Natural killer cell (primary cell): ENCODE results near the gene EPS8L2. TPM values are rescaled to one million over a fixed set of nuclear protein-coding genes. Genes with fewer than 3 reads are reported as not detected.

Source experiments
- ATAC-seq, 3 donors: fragments of 150-1000 bp in 2 of 3; fragments of 200-7000 bp in 1 of 3; cut with Tn5 transposase; 1 replicate in 1 of 3; 2 replicates in 2 of 3; pipeline ENCODE4 v1.10.0; 2021; ENCODE audit warnings: mild to moderate bottlenecking in 2 of 3, moderate library complexity in 2 of 3
- DNase-seq, 2 donors: peaks; one replicate each; pipeline versions ENCODE4 v3.0.0 to v3.0.0-alpha.2; 2013 to 2021; ENCODE audit warnings: mixed read lengths in 1 of 2
- H3K27ac ChIP-seq: one replicate; pipeline ENCODE4 v1.5.1; 2013; ENCODE audit warnings: mild to moderate bottlenecking, low read length
- H3K27me3 ChIP-seq: one replicate; pipeline ENCODE4 v1.6.1; 2013; ENCODE audit warnings: low read length; ENCODE audit not compliant: control insufficient read depth, insufficient read depth
- H3K36me3 ChIP-seq: one replicate; pipeline ENCODE4 v1.6.1; 2013; ENCODE audit warnings: low read length; ENCODE audit not compliant: control insufficient read depth, insufficient read depth
- H3K4me1 ChIP-seq: one replicate; pipeline ENCODE4 v1.6.1; 2013; ENCODE audit warnings: low read length; ENCODE audit not compliant: control insufficient read depth, insufficient read depth
- H3K4me3 ChIP-seq: one replicate; pipeline ENCODE4 v1.5.1; 2013; ENCODE audit warnings: low read length
- H3K9me3 ChIP-seq: one replicate; pipeline ENCODE4 v1.6.1; 2013; ENCODE audit warnings: low read length; ENCODE audit not compliant: control insufficient read depth, insufficient read depth
- H3K27ac Mint-ChIP-seq, 2 donors: one replicate each; pipeline ENCODE4 v1.8.0; 2022; ENCODE audit warnings: mild to moderate bottlenecking in 2 of 2, mixed read lengths in 2 of 2, moderate library complexity in 1 of 2
- H3K27me3 Mint-ChIP-seq, 2 donors: one replicate each; pipeline ENCODE4 v1.8.0; 2022; ENCODE audit warnings: low read depth in 2 of 2, mixed read lengths in 2 of 2
- H3K36me3 Mint-ChIP-seq: one replicate; pipeline ENCODE4 v1.8.0; 2022; ENCODE audit warnings: mixed read lengths
- H3K4me1 Mint-ChIP-seq, 2 donors: one replicate each; pipeline ENCODE4 v1.8.0; 2022; ENCODE audit warnings: mixed read lengths in 2 of 2
- H3K4me3 Mint-ChIP-seq: one replicate; pipeline ENCODE4 v1.8.0; 2022; ENCODE audit warnings: mild to moderate bottlenecking, moderate library complexity, mixed read lengths
- H3K9me3 Mint-ChIP-seq, 2 donors: one replicate each; pipeline ENCODE4 v1.8.0; 2022; ENCODE audit warnings: mixed read lengths in 2 of 2
- whole genome bisulfite sequencing: methylation state at CpG from one replicate; pipeline ENCODE4 v1.1.7; 2013; ENCODE audit warnings: missing lambda C conversion rate; ENCODE audit not compliant: insufficient coverage; 5-methylcytosine and 5-hydroxymethylcytosine counted together
- intact Hi-C: fragments of 100-400 bp; cut with micrococcal nuclease; formaldehyde crosslinking; loops from one replicate; pipeline ENCODE4 v1.14.2; 2022
- total RNA-seq, 4 donors: library from RNA; stranded (reverse); fragments of 120-200 nt in 1 of 4; gene quantifications; one replicate each; pipeline versions ENCODE4 v1.2.3 to v1.2.4, GENCODE V29; 2013 to 2022
- TF ChIP-seq, protein P1 (sequence below): fragments of 200-600 bp; IDR thresholded peaks from one replicate; pipeline ENCODE4 v1.8.0; 2022; ENCODE audit warnings: antibody characterized with exemption

Gene EPS8L2
- total RNA-seq, 3 donors from 2014 or later (not counting 1 experiment from before 2014, with no cell fraction given) = 6.9 to 10.9 (median 9.3) TPM

DNA sequence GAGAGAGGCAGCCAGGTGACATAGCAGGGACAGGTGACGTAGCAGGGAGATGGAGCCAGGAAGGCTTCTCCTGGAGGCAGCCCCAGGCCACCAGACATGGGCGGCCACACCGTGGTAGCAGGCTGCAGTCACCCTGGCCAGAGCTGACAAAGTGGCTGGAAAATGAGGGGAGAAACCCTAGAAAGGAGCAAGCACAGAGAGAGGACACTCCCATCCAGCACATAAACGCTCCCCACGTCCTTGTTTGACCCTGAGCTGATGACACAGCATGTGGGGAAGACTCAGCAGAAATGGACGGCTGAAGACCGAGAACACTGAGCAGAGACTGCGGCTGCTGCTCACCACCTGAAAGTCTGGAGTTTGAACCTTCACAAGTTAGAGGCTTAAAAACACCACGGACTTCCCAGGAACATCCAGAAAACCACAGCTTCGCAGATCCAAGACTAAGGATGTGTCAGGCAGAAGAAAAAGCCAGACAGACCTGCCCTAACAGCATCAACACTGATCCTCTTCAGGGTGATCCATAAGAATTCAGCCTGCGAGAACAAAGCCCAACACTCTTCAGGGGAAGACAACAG is 40.2 kb upstream of the EPS8L2 start:
- H3K4me1 Mint-ChIP-seq = peaks cover 0 to 6% of the 10 kb centered on the region in 2 donors
- Histone ChIP-seq H3K27ac (no peak overlapping the region), H3K4me1 (no peaks in the 10 kb centered on the region), H3K27me3 (no peaks in the 10 kb centered on the region), H3K36me3 (peaks cover 3% of the 10 kb centered on the region), H3K4me3 (no peak overlapping the region), H3K9me3 (no peaks in the 10 kb centered on the region)
- TF ChIP-seq, protein P1, sequence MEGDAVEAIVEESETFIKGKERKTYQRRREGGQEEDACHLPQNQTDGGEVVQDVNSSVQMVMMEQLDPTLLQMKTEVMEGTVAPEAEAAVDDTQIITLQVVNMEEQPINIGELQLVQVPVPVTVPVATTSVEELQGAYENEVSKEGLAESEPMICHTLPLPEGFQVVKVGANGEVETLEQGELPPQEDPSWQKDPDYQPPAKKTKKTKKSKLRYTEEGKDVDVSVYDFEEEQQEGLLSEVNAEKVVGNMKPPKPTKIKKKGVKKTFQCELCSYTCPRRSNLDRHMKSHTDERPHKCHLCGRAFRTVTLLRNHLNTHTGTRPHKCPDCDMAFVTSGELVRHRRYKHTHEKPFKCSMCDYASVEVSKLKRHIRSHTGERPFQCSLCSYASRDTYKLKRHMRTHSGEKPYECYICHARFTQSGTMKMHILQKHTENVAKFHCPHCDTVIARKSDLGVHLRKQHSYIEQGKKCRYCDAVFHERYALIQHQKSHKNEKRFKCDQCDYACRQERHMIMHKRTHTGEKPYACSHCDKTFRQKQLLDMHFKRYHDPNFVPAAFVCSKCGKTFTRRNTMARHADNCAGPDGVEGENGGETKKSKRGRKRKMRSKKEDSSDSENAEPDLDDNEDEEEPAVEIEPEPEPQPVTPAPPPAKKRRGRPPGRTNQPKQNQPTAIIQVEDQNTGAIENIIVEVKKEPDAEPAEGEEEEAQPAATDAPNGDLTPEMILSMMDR = no peak
- WGBS = 64% methylated on average over 11 of the region's 11 CpGs
- H3K4me3 Mint-ChIP-seq = no peak overlapping the region
- H3K27me3 Mint-ChIP-seq = no peaks in the 10 kb centered on the region
- intact Hi-C loops = no loop called here
- H3K27ac Mint-ChIP-seq = no peak overlapping the region
- DNase-seq (no peak), ATAC-seq (no peak)
- H3K36me3 Mint-ChIP-seq = no peaks in the 10 kb centered on the region
- no peaks in the 10 kb centered on the region for H3K9me3 Mint-ChIP-seq

DNA sequence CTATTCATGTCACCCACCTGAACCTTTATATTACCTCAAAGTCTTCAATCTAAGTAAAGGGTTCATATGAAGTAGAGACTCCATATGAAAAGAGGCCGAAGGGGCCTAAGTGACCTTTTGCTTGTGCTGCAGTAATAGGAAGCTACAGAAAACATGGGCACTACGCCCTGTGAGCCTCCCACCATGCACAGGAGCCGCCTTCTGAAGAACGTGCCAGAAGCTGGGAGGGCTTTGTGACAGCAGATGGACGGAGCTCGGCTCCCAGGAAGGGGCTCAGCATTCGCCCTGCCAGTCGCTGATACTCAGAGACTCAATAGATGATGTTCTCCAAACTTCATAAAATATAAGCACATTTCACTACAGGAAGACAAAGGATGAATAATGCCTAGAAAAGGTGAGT is 32.2 kb upstream of the EPS8L2 start:
- TF ChIP-seq, protein P1 = no peak
- H3K9me3 Mint-ChIP-seq = no peaks in the 10 kb centered on the region
- no peak overlapping the region for H3K4me3 Mint-ChIP-seq
- peak overlapping the region in 1 of 2 donors; percentile 60 for H3K27ac Mint-ChIP-seq
- H3K9me3 ChIP-seq = no peaks in the 10 kb centered on the region
- peaks cover 32% of the 10 kb centered on the region for H3K36me3 ChIP-seq
- intact Hi-C loops = no loop called here
- no peaks in the 10 kb centered on the region for H3K4me1 ChIP-seq
- H3K4me3 ChIP-seq = no peak overlapping the region
- no peaks in the 10 kb centered on the region for H3K4me1 Mint-ChIP-seq
- no peak for ATAC-seq
- H3K27me3 ChIP-seq = no peaks in the 10 kb centered on the region
- peaks cover 14% of the 10 kb centered on the region for H3K36me3 Mint-ChIP-seq
- H3K27me3 Mint-ChIP-seq = no peaks in the 10 kb centered on the region
- 93% methylated on average over 8 of the region's 8 CpGs for WGBS
- DNase-seq = no peak
- H3K27ac ChIP-seq = no peak overlapping the region

DNA sequence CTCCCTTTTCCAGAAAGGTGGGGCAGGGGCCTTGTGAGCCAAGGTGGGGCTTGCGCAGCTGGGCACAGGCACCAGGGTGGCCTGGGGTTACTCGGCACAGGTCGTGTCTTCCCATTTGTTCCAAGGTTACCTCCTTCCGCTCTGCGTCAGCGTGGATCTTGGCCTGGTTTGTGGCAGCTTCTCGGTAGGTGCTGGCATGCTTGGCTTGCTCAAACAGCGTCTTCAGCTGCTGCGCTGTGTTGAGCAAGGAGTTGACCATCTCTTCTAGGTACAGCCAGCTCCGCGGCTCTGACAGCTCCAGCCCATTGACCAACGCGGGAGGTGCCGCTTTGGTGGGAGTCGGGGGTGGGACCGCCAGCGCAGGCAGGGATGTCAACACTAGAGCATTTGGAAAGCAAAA is 31.6 kb upstream of the EPS8L2 start:
- no peaks in the 10 kb centered on the region for H3K4me1 Mint-ChIP-seq
- TF ChIP-seq, protein P1 = no peak
- H3K36me3 Mint-ChIP-seq = peaks cover 14% of the 10 kb centered on the region
- H3K4me3 Mint-ChIP-seq = no peak overlapping the region
- H3K9me3 Mint-ChIP-seq = no peaks in the 10 kb centered on the region
- no peaks in the 10 kb centered on the region for H3K27me3 Mint-ChIP-seq
- Histone ChIP-seq H3K36me3 (peaks cover 33% of the 10 kb centered on the region), H3K4me1 (no peaks in the 10 kb centered on the region), H3K9me3 (no peaks in the 10 kb centered on the region), H3K27ac (no peak overlapping the region), H3K27me3 (no peaks in the 10 kb centered on the region), H3K4me3 (no peak overlapping the region)
- no peak overlapping the region for H3K27ac Mint-ChIP-seq
- intact Hi-C loops = no loop called here
- DNase-seq (no peak), ATAC-seq (no peak)
- 94% methylated on average over 17 of the region's 17 CpGs for WGBS

DNA sequence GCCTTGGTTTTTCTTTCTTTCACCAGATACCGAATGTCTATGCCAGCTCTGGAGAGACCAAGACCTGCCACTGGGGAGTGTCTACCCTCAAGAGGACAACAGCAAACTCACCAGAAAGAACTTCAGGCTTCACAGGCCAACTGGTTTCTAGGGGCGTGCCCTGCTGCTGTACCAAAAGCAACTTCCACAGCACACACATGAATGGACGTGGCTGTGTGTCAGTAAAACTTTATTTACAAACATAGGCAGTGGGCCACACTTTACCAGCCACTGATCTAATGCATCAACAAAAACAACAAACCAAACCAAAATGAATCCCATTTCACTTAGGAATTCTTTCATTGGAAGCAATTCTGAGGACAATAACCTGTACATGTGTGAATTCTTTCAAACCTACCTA is 27.7 kb upstream of the EPS8L2 start:
- no peak overlapping the region for H3K4me3 ChIP-seq
- no peak overlapping the region for H3K4me3 Mint-ChIP-seq
- intact Hi-C loops = no loop called here
- H3K27me3 ChIP-seq = no peaks in the 10 kb centered on the region
- no peaks in the 10 kb centered on the region for H3K4me1 Mint-ChIP-seq
- TF ChIP-seq, protein P1 = no peak
- H3K36me3 Mint-ChIP-seq = peaks cover 19% of the 10 kb centered on the region
- no peaks in the 10 kb centered on the region for H3K9me3 Mint-ChIP-seq
- H3K27ac ChIP-seq = no peak overlapping the region
- WGBS = 96% methylated on average over 3 of the region's 3 CpGs
- H3K4me1 ChIP-seq = no peaks in the 10 kb centered on the region
- peaks cover 31% of the 10 kb centered on the region for H3K36me3 ChIP-seq
- no peaks in the 10 kb centered on the region for H3K27me3 Mint-ChIP-seq
- DNase-seq = no peak
- H3K27ac Mint-ChIP-seq = no peak overlapping the region
- ATAC-seq = no peak
- H3K9me3 ChIP-seq = no peaks in the 10 kb centered on the region
